H1 (cell line): Measurements from ENCODE around the gene PPCDC. TPM values are rescaled to one million over a fixed set of nuclear protein-coding genes. Genes with fewer than 3 reads are reported as not detected.

Experiments
- CTCF ChIA-PET: fragments of 300-600 bp; sonication (Branson Sonifier 250); formaldehyde crosslinking; loops from one replicate; lab custom pipeline; 2021; ENCODE audit not compliant: partially characterized antibody; lab: Charles Lee
- POLR2A ChIA-PET: fragments of 300-600 bp; sonication (Branson Sonifier 250); formaldehyde crosslinking; loops from one replicate; lab custom pipeline; 2021; ENCODE audit warnings: inconsistent platforms; ENCODE audit not compliant: partially characterized antibody; lab: Charles Lee
- DNase-seq, 2 experiments: peaks; one replicate each; pipeline versions ENCODE4 v3.0.0 to v3.0.0-alpha.2; 2010 to 2022; ENCODE audit warnings: low spot score in 2 of 2, low read depth in 1 of 2, mixed read lengths in 1 of 2
- FAIRE-seq: peaks from 2 replicates; lab custom pipeline; 2011; peaks lifted over from hg19 to GRCh38; lab: Jason Lieb, UNC
- H2AFZ ChIP-seq: 2 replicates; pipeline ENCODE4 v1.8.1; 2012; ENCODE audit warnings: low read length, inconsistent platforms
- H2AK5ac ChIP-seq: 2 replicates; pipeline ENCODE4 v1.6.1; 2013; ENCODE audit warnings: low read depth, low read length
- H2BK120ac ChIP-seq: replicated peaks from 2 replicates; pipeline ENCODE3; 2013; ENCODE audit warnings: low read depth, low read length, inconsistent platforms
- H2BK12ac ChIP-seq: 2 replicates; pipeline ENCODE4 v1.6.1; 2013; ENCODE audit warnings: low read depth, low read length
- H2BK15ac ChIP-seq: 2 replicates; pipeline ENCODE4 v1.6.1; 2013; ENCODE audit warnings: low read length
- H2BK20ac ChIP-seq: 2 replicates; pipeline ENCODE4 v1.6.1; 2013; ENCODE audit warnings: low read length
- H2BK5ac ChIP-seq: 2 replicates; pipeline ENCODE4 v1.6.1; 2013; ENCODE audit warnings: low read depth, low read length
- H3K14ac ChIP-seq: 2 replicates; pipeline ENCODE4 v1.6.1; 2013; ENCODE audit warnings: inconsistent platforms; ENCODE audit not compliant: insufficient read length
- H3K18ac ChIP-seq: 2 replicates; pipeline ENCODE4 v1.6.1; 2013; ENCODE audit warnings: low read length; ENCODE audit errors: extremely low read depth
- H3K23ac ChIP-seq: 2 replicates; pipeline ENCODE4 v1.6.1; 2013; ENCODE audit warnings: inconsistent platforms; ENCODE audit not compliant: insufficient read length
- H3K23me2 ChIP-seq: 2 replicates; pipeline ENCODE4 v1.6.1; 2013; ENCODE audit warnings: low read depth, low read length
- H3K27ac ChIP-seq: 2 replicates; pipeline ENCODE4 v1.6.1; 2011; ENCODE audit warnings: low read depth, low read length, inconsistent platforms
- H3K27me3 ChIP-seq, 4 experiments: replicated peaks in 1 of 4; 1 replicate in 1 of 4; 2 replicates in 3 of 4; pipeline versions ENCODE4 v1.6.1 to v1.8.1; 2011 to 2013; ENCODE audit warnings: low read length in 3 of 4, mild to moderate bottlenecking in 3 of 4, inconsistent platforms in 2 of 4, mixed read lengths in 2 of 4, moderate library complexity in 1 of 4; ENCODE audit not compliant: control insufficient read depth in 3 of 4, insufficient read depth in 3 of 4; ENCODE audit errors: extremely low read depth in 1 of 4
- H3K36me3 ChIP-seq, 4 experiments: 2 replicates each; pipeline versions ENCODE4 v1.6.1 to v1.8.1; 2011 to 2013; ENCODE audit warnings: mild to moderate bottlenecking in 4 of 4, low read length in 3 of 4, moderate library complexity in 2 of 4, control low read depth in 1 of 4, inconsistent platforms in 1 of 4; ENCODE audit not compliant: insufficient read depth in 4 of 4, control insufficient read depth in 2 of 4
- H3K4ac ChIP-seq: replicated peaks from 2 replicates; pipeline ENCODE3; 2013; ENCODE audit warnings: low read length, low read depth, mixed read lengths, inconsistent platforms; ENCODE audit not compliant: insufficient read length
- H3K4me1 ChIP-seq, 4 experiments: replicated peaks in 1 of 4; 1 replicate in 1 of 4; 2 replicates in 3 of 4; pipeline versions ENCODE4 v1.6.1 to v1.8.1; 2011 to 2013; ENCODE audit warnings: low read length in 3 of 4, inconsistent platforms in 2 of 4, mixed read lengths in 1 of 4; ENCODE audit not compliant: insufficient read depth in 4 of 4, control insufficient read depth in 3 of 4
- H3K4me2 ChIP-seq, 2 experiments: 2 replicates each; pipeline versions ENCODE4 v1.6.1 to v1.8.1; 2011 to 2013; ENCODE audit warnings: low read depth in 2 of 2, low read length in 2 of 2, control low read depth in 1 of 2, inconsistent platforms in 1 of 2, mild to moderate bottlenecking in 1 of 2; ENCODE audit not compliant: insufficient read depth in 1 of 2
- H3K4me3 ChIP-seq, 4 experiments: fragments of 200-600, 300-600 bp in 1 of 4; sonication (generic), shearing (Covaris generic), sonication (Bioruptor Twin) in 1 of 4; 2 replicates each; pipeline versions ENCODE4 v1.5.1 to v1.8.1; 2011 to 2016; ENCODE audit warnings: low read length in 4 of 4, low read depth in 3 of 4, control low read depth in 2 of 4, inconsistent platforms in 2 of 4, mild to moderate bottlenecking in 2 of 4, mixed read lengths in 1 of 4, moderate library complexity in 1 of 4; ENCODE audit not compliant: insufficient read depth in 2 of 4; ENCODE audit errors: extremely low read depth in 1 of 4
- H3K56ac ChIP-seq: replicated peaks from 2 replicates; pipeline ENCODE3; 2013; ENCODE audit warnings: low read depth, mild to moderate bottlenecking, mixed read lengths, low read length, inconsistent platforms; ENCODE audit not compliant: insufficient read length
- H3K79me1 ChIP-seq: 2 replicates; pipeline ENCODE4 v1.6.1; 2013; ENCODE audit warnings: low read depth, low read length, control low read depth
- H3K79me2 ChIP-seq, 2 experiments: 2 replicates each; pipeline versions ENCODE4 v1.6.1 to v1.8.1; 2012 to 2013; ENCODE audit warnings: low read length in 2 of 2, mild to moderate bottlenecking in 2 of 2, inconsistent platforms in 1 of 2; ENCODE audit not compliant: insufficient read depth in 2 of 2, control insufficient read depth in 1 of 2
- H3K9ac ChIP-seq, 4 experiments: replicated peaks in 1 of 4; 1 replicate in 1 of 4; 2 replicates in 3 of 4; pipeline versions ENCODE4 v1.6.1 to v1.8.1; 2011 to 2013; ENCODE audit warnings: low read depth in 3 of 4, low read length in 3 of 4, control low read depth in 2 of 4, mild to moderate bottlenecking in 2 of 4, moderate library complexity in 2 of 4, inconsistent platforms in 1 of 4; ENCODE audit errors: extremely low read depth in 1 of 4
- H3K9me3 ChIP-seq, 2 experiments: 2 replicates each; pipeline versions ENCODE4 v1.6.1 to v1.8.1; 2012 to 2013; ENCODE audit warnings: mild to moderate bottlenecking in 2 of 2, moderate library complexity in 2 of 2, control low read depth in 1 of 2, inconsistent platforms in 1 of 2, low read depth in 1 of 2, low read length in 1 of 2, mixed read lengths in 1 of 2; ENCODE audit not compliant: insufficient read depth in 2 of 2
- H4K20me1 ChIP-seq, 2 experiments: replicated peaks in 1 of 2; 2 replicates each; pipeline versions ENCODE3 to v1.8.1; 2011 to 2013; ENCODE audit warnings: inconsistent platforms in 2 of 2, low read length in 2 of 2, mild to moderate bottlenecking in 1 of 2; ENCODE audit not compliant: insufficient read depth in 2 of 2, control insufficient read depth in 1 of 2
- H4K5ac ChIP-seq: 2 replicates; pipeline ENCODE4 v1.6.1; 2013; ENCODE audit warnings: low read length, low read depth, mixed read lengths, inconsistent platforms; ENCODE audit not compliant: insufficient read length
- H4K8ac ChIP-seq: 2 replicates; pipeline ENCODE4 v1.8.0; 2013; ENCODE audit warnings: mild to moderate bottlenecking, moderate library complexity, low read length, inconsistent platforms; ENCODE audit not compliant: insufficient read depth; ENCODE audit errors: extremely low read depth
- H4K91ac ChIP-seq: replicated peaks from 2 replicates; pipeline ENCODE3; 2013; ENCODE audit warnings: low read length, mixed read lengths, inconsistent platforms; ENCODE audit not compliant: insufficient read length
- KDM4A ChIP-seq: IDR thresholded peaks from one replicate; pipeline ENCODE4 v1.7.1; 2012; ENCODE audit warnings: low read depth, mild to moderate bottlenecking, moderate library complexity, low read length, inconsistent platforms; ENCODE audit not compliant: severe bottlenecking
- RAD21 ChIP-seq, 2 experiments: IDR thresholded peaks in 1 of 2; conservative IDR thresholded peaks in 1 of 2; 2 replicates each; pipeline ENCODE4 v1.6.1; 2011; ENCODE audit warnings: low read depth in 2 of 2, low read length in 2 of 2, improper control_type of control experiment in 1 of 2, inconsistent platforms in 1 of 2, mild to moderate bottlenecking in 1 of 2, moderate library complexity in 1 of 2
- RXRA ChIP-seq: IDR thresholded peaks from 2 replicates; pipeline ENCODE4 v1.6.1; 2011; ENCODE audit warnings: low read depth, mild to moderate bottlenecking, low read length, moderate library complexity; ENCODE audit not compliant: insufficient read depth
- WGBS, 2 experiments: shearing (Covaris generic) in 1 of 2; methylation state at CpG; one replicate each; pipeline versions ENCODE4 v1.1.6 to v1.1.7; 2013 to 2015; ENCODE audit warnings: low lambda C conversion rate in 2 of 2, mixed read lengths in 2 of 2, inconsistent platforms in 1 of 2, low coverage in 1 of 2, missing lambda C conversion rate in 1 of 2; ENCODE audit not compliant: insufficient replicate concordance in 2 of 2, insufficient coverage in 1 of 2, insufficient read length in 1 of 2; ENCODE audit errors: extremely low coverage in 1 of 2, missing lambda C conversion rate in 1 of 2; 5-methylcytosine and 5-hydroxymethylcytosine counted together
- polyA plus RNA-seq, 7 experiments: library from polyadenylated mRNA; depleted of rRNA in 3 of 7; stranded (reverse) in 5 of 7; unstranded in 2 of 7; fragments of >200 nt in 5 of 7; fragments of 200-250 nt in 2 of 7; gene quantifications; 1 replicate in 5 of 7; 2 replicates in 1 of 7; 4 replicates in 1 of 7; pipeline versions ENCODE4 v1.2.1 to v1.2.3, GENCODE V29; 2011 to 2013; ENCODE audit warnings: missing spikeins in 2 of 7, mixed read lengths in 2 of 7
- total RNA-seq: library from RNA; stranded (reverse); fragmentation: NEBNext Ultra II Directional; extraction: Animal tissue kit (Norgen Biotek cat#: 25700); gene quantifications from 2 replicates; pipeline ENCODE4 v1.2.1, GENCODE V29; 2021
- TF ChIP-seq, protein P1 (sequence below): IDR thresholded peaks from 2 replicates; pipeline ENCODE4 v1.6.1; 2011; ENCODE audit warnings: low read length, improper control_type of control experiment

PPCDC gene
- total and polyA plus RNA-seq, 2 of the 8 experiments (the other 6 are each of a cell fraction or from before 2014, with no cell fraction given): 11.3 to 29.7 TPM

DNA sequence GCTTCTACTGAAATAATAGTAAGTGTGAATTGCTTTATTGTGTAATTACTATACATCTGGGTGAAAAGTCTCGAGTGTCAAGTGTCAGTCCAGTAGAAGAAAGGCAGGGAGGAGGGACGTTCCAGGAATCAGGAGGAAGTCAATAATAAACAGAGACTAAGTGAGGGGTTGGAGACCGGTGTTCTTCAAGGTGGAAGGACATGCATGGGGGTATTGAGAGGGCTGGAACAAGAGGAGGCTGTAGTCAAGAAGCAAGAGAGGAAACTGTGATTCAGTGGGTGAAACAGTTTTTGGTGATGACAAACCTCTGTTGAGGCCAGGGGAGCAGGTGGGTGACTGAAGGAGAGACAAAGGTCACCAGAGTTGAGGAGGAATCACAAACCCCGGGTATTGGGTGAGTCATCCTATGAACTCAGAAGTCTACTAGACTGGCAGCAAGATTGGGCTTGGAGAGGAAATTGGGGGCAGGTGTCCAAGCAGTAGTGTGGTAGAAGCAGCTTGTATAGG is 39.6 kb upstream of the PPCDC start:
- Histone ChIP-seq H2AK5ac (no peak overlapping the region), H3K4me2 (no peak overlapping the region), H4K8ac (no peak overlapping the region), H3K23me2 (no peaks in the 10 kb centered on the region; the same call in 1 of the 2 replicates), H3K14ac (no peak overlapping the region), H3K18ac (no peak overlapping the region), H3K23ac (no peak overlapping the region), H4K20me1 (no peaks in the 10 kb centered on the region), H3K4me1 (peaks cover 0 to 2% (median 0%) of the 10 kb centered on the region in 4 experiments; a peak in 1 of 7 replicates), H3K36me3 (no peaks in the 10 kb centered on the region), H3K27me3 (no peaks in the 10 kb centered on the region), H3K9me3 (no peaks in the 10 kb centered on the region), H2AFZ (no peak overlapping the region), H2BK20ac (no peak overlapping the region), H2BK120ac (no peak overlapping the region), H3K79me1 (no peaks in the 10 kb centered on the region), H4K91ac (no peak overlapping the region), H2BK12ac (no peak overlapping the region), H3K56ac (no peak overlapping the region), H3K27ac (no peak overlapping the region), H3K4ac (no peak overlapping the region), H2BK5ac (no peak overlapping the region), H3K4me3 (no peak overlapping the region), H3K9ac (no peak overlapping the region; a peak in 1 of 7 replicates), H4K5ac (no peak overlapping the region), H2BK15ac (no peak overlapping the region), H3K79me2 (no peaks in the 10 kb centered on the region)
- ChIA-PET POLR2A (no interaction called here), CTCF (interaction anchor here (1.0 kb wide), 1 partner anchor 33 kb away, joined by 3 read pairs; no protein-coding TSS in a partner anchor)
- WGBS, 2 experiments: 81% methylated on average over 4 of the region's 4 CpGs; no CpG with 5 or more reads in 1 of the 2 experiments
- DNase-seq (no peak), FAIRE-seq (no peak)
- TF ChIP-seq RAD21 (IDR thresholded peaks at IDR 0.05 in 1 of 2, conservative IDR thresholded peaks at IDR 0.05 in 1 of 2; ENCODE audit: low read depth in 2 of 2, low read length in 2 of 2) (no peak), RXRA (no peak), KDM4A (no peak)
- TF ChIP-seq, protein P1, sequence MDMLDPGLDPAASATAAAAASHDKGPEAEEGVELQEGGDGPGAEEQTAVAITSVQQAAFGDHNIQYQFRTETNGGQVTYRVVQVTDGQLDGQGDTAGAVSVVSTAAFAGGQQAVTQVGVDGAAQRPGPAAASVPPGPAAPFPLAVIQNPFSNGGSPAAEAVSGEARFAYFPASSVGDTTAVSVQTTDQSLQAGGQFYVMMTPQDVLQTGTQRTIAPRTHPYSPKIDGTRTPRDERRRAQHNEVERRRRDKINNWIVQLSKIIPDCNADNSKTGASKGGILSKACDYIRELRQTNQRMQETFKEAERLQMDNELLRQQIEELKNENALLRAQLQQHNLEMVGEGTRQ: no peak
